HG02759 (cell line): ENCODE data around the gene CCBE1.
"Not testable (repeated sequence)": the region's sequence is repeated elsewhere in the genome, so short reads cannot be mapped to it uniquely, and the experiment has no call there.

Experiments
- ATAC-seq: cut with Tn5 transposase; IDR thresholded peaks from one replicate; pipeline ENCODE4 v1.9.1; 2021; ENCODE audit warnings: mild to moderate bottlenecking, moderate library complexity; ENCODE audit not compliant: unreplicated experiment

Gene CCBE1

DNA sequence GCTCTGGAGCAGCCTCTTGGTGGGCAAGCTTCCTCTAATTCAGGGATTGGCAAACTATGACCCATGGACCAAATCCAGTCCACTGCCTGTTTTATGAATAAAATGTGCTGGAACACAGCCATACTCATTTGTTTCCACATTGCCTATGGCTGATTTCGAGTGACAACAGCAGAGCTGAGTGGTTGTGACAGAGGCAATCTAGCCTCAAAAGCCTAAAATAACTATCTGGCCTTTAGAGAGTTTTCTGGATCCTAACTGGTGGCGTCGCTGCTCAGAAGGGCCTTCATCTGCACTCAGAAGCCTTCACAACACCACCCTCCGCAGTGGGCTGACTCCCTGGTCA is 147.1 kb downstream of the CCBE1 start:
- no peak for ATAC-seq

DNA sequence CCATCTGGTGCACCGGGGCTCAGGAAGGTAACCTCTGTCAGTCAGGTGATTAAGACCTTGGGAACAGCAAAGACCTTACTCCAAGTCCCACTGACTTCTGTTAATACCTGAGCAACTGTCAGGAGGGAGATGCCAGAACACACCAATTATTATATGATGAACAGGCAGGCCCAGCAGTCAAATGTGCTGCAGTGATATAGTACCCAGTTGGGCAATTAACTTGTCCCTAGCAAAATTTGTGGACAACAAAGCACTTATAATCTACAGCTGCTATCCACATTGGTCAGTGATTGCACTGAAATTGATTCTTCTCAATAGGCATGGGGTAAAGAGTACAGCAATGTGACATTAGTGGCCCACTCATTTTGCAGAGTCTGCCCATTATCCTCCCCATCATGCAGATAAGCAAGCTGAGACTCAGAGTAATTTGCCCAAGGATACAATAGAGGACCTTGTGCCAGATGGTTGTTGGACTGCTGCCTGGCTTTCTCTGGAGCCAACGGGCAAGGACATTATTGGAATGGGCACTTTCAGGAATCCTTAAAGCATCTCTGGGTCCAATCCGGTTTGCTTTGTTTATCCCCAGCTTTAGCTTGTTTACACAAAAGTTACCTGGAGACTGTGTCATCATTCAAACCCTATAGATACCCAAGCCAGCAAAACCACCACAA is 147.6 kb downstream of the CCBE1 start:
- no peak for ATAC-seq

GRCh38 chr18:59547581-59548182 is 149.5 kb downstream of the CCBE1 start:
- no peak for ATAC-seq

GRCh38 chr18:59546188-59546587 is 151.0 kb downstream of the CCBE1 start:
- no peak for ATAC-seq

DNA sequence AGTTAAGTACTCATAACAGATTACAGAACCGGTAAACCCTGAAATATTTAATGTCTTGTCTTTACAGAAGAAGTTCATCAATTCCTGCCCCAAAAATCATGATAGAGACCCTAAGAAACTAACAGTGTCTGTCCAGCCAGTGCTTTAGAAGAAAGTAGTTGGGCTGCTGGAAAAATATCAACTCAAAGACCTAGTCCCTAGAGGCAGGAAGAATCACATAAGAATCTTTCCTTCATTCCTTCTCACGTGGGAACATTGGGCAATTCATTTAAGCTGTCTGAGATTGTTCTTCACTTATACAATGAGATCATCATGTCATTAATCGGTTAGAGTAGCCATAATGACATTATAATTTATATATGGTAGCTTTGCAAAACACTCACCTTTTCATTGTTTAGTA is 156.4 kb downstream of the CCBE1 start:
- no peak for ATAC-seq

DNA sequence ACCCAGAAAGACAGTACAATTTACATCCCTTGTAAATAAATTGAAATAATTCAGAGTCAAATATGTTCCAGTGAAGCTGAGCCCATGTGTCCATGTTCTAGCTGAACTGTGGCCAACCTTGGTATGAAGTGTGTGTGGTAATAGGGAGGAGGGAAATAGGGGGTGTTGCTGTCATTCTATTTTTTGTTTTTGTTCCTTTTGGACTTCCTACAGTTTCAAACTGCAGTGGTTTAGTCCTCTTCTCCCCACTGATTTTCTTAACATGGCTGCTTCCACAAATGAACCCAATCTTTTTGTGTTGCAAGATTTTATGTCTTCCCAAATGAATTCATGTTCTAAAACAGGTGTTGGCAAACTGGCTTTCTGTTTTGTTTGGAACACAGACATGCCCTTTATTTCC is 156.9 kb downstream of the CCBE1 start:
- no peak for ATAC-seq

DNA sequence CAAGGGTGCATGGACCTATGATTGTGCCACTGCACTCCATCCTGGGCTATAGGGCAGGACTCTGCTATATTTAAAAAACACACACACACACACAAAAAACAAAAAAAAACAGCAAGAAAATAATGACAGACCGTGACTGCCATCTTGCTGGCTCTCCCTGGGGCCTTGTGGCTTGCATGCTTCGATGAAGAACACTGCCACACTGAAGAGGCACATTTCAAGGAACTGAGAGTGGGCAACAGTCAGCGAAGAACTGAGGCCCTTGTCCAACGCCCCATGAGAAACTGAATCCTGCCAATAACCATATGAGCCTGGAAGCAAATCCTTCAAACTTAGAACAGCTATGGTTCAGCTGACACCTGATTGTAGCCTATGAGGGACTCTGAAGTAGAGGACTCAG is 158.1 kb downstream of the CCBE1 start:
- no peak for ATAC-seq

GRCh38 chr18:59537579-59537978 is 159.6 kb downstream of the CCBE1 start:
- ATAC-seq: no peak

- no peak for ATAC-seq
Observed at GRCh38 chr18:59536166-59536565, 161.1 kb downstream of the CCBE1 start.

DNA sequence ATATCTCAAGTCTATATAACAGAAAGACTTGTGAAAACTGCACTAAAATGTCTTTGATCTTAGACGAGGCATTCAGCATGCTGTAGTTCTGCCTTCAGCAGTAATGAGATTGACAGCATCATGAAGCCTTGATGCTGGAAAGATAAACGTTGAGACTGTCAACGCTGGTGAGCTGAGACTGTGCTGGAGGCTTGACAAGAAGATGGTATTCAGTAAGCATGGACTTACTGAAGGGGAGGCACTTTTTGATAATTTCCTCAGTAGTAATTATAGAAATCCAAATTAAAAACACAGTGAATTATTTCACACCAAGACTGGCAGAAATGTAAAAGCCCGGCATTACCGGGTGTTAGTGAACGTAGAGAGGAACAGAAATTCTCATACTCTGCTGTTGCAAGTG is 162.2 kb downstream of the CCBE1 start:
- ATAC-seq: no peak

DNA sequence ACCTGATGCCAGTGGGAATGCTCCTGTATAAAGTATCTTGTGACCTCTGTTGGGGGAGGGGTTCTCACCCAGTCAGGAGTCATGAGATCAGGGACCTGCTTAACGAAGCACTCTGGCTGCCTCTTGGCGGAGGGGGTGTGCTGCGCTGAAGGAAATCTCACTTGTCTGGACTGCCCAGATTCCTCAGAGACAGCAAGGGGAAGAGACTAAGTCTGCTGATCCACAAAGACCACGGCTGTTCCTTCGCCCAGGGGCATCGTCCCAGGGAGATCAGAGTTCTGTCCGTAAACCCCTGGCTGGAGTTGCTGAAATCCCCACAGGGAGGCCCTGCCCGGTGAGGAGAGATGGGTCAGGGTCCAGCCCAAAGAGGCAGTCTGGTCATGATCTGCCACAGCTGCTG is 168.4 kb downstream of the CCBE1 start:
- ATAC-seq: no peak

- no peak for ATAC-seq
Observed at GRCh38 chr18:59520562-59521355, 176.5 kb downstream of the CCBE1 start.

DNA sequence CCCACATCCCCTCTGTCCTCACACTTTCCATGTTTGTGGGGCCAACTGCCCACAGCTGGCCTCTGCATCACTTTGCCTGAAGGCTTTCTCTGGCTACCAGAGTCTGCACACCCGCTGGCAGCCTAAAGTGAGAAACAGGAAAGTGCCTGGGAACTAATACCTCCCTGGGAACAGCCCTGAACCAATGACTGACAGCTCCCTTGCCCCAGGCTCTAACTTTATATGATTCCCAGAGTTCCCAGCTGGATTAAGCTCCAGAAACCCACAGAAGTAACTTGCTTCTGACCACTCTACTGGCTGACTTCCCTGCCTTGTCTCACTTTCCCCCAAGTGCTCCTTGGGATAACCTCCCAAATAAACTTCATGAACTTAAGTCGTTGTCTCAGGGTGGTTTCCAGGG is 178.5 kb downstream of the CCBE1 start:
- ATAC-seq: no peak

- ATAC-seq: no peak
Observed at GRCh38 chr18:59517446-59518165, 179.6 kb downstream of the CCBE1 start.

DNA sequence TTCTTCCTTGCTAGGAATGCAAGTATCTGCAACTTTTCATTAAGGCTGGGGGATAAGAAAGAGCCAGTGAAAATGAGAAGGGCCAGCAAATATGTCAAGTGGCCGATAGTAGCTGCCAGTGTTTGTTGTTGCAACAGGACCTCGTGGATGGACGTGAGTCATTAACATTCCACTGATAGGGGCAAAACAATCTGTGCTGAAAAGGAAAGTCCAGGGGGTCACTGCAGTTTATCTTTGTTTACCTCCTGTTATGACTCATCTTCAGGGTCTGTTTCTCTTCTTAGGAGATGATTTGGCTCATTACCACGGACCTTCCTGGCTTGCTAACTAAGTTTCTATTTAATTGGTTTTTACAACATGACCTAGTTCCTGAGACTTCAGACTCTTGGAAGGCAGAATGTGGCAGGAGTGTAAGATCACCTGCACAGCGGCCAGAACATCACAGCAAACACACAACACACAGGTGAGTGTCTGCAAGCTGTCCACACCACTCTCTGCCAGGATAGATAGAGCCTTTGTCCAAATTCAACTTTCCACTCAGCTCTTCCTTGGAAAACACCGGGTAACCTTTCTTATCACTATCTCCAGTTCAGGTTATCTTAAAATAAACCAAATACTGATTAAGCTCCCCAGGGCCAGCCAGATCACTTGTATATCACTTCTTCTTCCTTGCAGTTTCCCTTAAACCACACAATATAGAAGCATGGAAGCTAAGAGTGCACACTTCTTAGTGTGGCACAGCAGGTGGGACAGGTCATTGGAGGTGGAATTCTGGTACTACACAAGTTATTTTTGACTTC is 180.7 kb downstream of the CCBE1 start:
- ATAC-seq: no peak

DNA sequence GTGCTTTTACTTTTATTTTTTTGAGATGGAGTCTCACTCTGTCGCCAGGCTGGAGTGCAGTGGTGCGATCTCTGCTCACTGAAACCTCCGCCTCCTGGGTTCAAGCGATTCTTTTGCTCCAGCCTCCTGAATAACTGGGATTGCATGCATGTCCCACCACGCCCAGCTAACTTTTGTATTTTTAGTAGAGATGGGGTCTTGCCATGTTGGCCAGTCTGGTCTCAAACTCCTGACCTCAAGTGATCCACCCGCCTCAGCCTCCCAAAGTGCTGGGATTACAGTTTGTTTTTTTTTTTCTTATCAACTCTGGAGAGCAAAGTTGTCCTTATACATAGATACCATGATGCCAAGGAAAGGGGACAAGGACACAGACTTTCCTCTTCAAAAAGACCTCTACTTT is 181.3 kb downstream of the CCBE1 start:
- ATAC-seq: not testable (repeated sequence)

DNA sequence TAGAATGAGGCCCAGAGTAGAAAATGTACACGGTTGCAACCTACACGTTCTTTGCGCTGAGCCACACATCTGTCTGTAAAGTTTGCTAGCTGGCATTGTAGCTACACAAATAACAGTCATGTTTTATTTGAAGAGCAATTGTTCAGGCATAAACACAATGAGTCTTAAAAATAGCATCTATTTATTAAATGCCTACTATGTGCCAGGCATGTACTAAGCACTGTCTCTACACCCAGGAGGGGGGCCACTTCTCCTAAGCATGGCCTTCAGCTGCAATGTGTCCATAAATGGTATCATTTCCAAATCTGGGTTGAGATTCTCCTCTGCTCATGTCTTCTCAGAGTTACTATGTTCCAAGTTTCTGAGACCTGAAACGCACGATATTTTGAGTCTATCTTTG is 182.1 kb downstream of the CCBE1 start:
- no peak for ATAC-seq

GRCh38 chr18:59514203-59514602 is 183.0 kb downstream of the CCBE1 start:
- ATAC-seq: no peak

DNA sequence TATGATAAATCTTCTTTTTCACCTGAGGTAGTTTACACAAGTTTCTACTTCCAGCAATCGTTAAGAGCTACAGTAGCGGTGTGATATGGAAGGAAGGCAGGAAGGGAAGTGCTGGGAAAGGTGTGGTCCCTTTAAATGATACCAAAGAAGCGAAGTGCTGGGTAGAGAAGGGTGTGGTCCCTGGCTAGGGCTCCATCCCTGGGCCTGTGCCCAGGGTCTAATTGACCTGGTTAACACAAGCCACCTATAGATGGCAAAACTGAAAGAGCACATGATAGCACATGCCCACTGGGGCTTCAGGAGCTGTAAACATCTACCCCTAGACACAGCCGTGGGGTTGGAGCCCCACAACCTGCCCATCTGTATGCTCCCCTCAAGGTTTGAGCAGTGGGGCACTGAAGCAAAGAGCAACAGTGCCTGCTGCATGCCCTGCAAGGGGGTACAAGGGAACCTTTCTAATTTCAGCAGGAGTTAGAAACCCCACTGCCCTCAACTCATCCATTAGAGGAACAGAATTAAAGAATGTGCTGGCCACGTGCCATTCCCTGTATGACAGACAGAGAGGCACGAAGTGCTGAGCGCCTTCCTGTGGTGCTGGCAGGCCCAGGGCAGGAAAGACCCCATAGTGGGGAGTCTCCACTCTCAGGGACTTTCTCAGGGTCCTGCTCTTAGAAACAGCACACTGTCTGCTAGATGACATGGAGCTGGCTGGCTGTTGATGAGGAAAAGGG is 185.0 kb downstream of the CCBE1 start:
- no peak for ATAC-seq
